Ovary (tissue), 3 donors: ENCODE data around the gene STX3.

Experiments
- CTCF ChIP-seq, 3 donors: fragments of 450-650 bp in 2 of 3; fragments of 200-600 bp in 1 of 3; IDR thresholded peaks; one replicate each; pipeline versions ENCODE4 v1.5.1 to v1.8.0; 2016 to 2022; ENCODE audit warnings: antibody characterized with exemption in 3 of 3, mild to moderate bottlenecking in 1 of 3
- EP300 ChIP-seq: sonication (generic); formaldehyde crosslinking; IDR thresholded peaks from one replicate; pipeline ENCODE4 v1.6.1; 2017; ENCODE audit warnings: antibody characterized with exemption
- POLR2A ChIP-seq: fragments of 450-650 bp; IDR thresholded peaks from one replicate; pipeline ENCODE4 v1.6.1; 2017; ENCODE audit warnings: antibody characterized with exemption, mild to moderate bottlenecking, moderate library complexity
- donor health status: DM: no; HTN: no; CAD: no.

DNA sequence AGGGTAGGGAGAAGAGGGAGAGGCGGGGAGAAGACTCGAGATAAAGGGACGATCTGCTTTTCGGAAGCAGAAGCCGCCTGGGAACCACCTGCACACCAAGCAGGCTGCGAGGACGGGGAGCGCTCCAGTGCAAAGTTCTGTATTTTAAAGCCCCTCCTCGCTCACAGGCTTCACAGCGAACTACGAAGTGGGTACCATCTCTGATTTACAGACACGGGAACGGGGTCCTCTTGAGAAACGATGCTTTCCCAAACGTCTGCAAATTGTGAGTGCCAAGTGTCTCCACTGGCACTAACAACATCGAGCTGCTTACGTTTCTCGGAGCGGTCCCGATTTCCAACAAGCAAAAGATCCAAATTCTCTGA, 700 bp upstream of the STX3 start:
- TF ChIP-seq EP300 (no peak), CTCF (IDR thresholded peaks at IDR 0.05) (no peak), POLR2A (no peak)
